Cardiac muscle cell (in vitro differentiated cells and primary cell): Measurements from ENCODE around the gene WDFY3. TPM values are rescaled to one million over a fixed set of nuclear protein-coding genes. Genes with fewer than 3 reads are reported as not detected.

ENCODE experiments used
- DNase-seq, 2 donors: peaks; one replicate each; pipeline versions ENCODE4 v3.0.0 to v3.0.0-alpha.2; 2010 to 2017; ENCODE audit warnings: low read depth in 1 of 2, low spot score in 1 of 2
- H3K27ac ChIP-seq: fragments of 200-600 bp; sonication (generic); 2 replicates; pipeline ENCODE4 v1.5.1; 2016
- H3K27me3 ChIP-seq: fragments of 200-600 bp; sonication (generic); 2 replicates; pipeline ENCODE4 v1.6.0; 2016; ENCODE audit warnings: control low read depth
- H3K36me3 ChIP-seq: fragments of 200-600 bp; sonication (generic); 2 replicates; pipeline ENCODE4 v1.5.1; 2016; ENCODE audit warnings: control low read depth
- H3K4me1 ChIP-seq: fragments of 200-600 bp; sonication (generic); 2 replicates; pipeline ENCODE4 v1.8.1; 2017; ENCODE audit warnings: low read depth, mild to moderate bottlenecking, mixed run types
- H3K4me3 ChIP-seq: fragments of 200-600 bp; sonication (generic); 2 replicates; pipeline ENCODE4 v1.5.1; 2016; ENCODE audit warnings: mild to moderate bottlenecking
- H3K9me3 ChIP-seq: fragments of 200-600 bp; sonication (generic); 2 replicates; pipeline ENCODE4 v1.5.1; 2017; ENCODE audit warnings: low read depth, mild to moderate bottlenecking, control low read depth
- CTCF ChIP-seq: IDR thresholded peaks from 2 replicates; pipeline ENCODE4 v1.5.1; 2012; ENCODE audit warnings: low read depth, mild to moderate bottlenecking, low read length
- polyA plus RNA-seq: library from polyadenylated mRNA; unstranded; fragments of >200 nt; fragmentation: Nextera tagmentation; extraction: Ambion mirVana; gene quantifications from 2 replicates; pipeline ENCODE4 v1.2.1, GENCODE V29; 2016
- total RNA-seq: library from RNA; depleted of rRNA; stranded (reverse); fragments of >200 nt; gene quantifications from 2 replicates; pipeline ENCODE4 v1.2.3, GENCODE V29; 2016

The WDFY3 gene
- total and polyA plus RNA-seq, 2 experiments from 2014 or later: 9.6 to 59.0 TPM

- Histone ChIP-seq H3K27ac (peak overlapping the region; percentile 52), H3K27me3 (no peaks in the 10 kb centered on the region), H3K4me3 (no peak overlapping the region), H3K4me1 (peaks cover 28% of the 10 kb centered on the region), H3K36me3 (no peaks in the 10 kb centered on the region), H3K9me3 (no peaks in the 10 kb centered on the region)
- TF ChIP-seq CTCF: no peak
- peak in 1 of 2 donors; percentile 79 for DNase-seq
These were observed 95.9 kb downstream of the WDFY3 start for GRCh38 chr4:84870398-84871163.

GRCh38 chr4:84866295-84866694, 100.2 kb downstream of the WDFY3 start:
- Histone ChIP-seq H3K4me1 (peaks cover 25% of the 10 kb centered on the region), H3K36me3 (no peaks in the 10 kb centered on the region), H3K9me3 (no peaks in the 10 kb centered on the region), H3K27ac (peak overlapping the region; percentile 46), H3K4me3 (no peak overlapping the region), H3K27me3 (no peaks in the 10 kb centered on the region)
- DNase-seq: no peak
- TF ChIP-seq CTCF: no peak

- TF ChIP-seq CTCF: no peak
- H3K9me3 ChIP-seq: no peaks in the 10 kb centered on the region
- no peak overlapping the region for H3K27ac ChIP-seq
- peaks cover 20% of the 10 kb centered on the region for H3K4me1 ChIP-seq
- H3K36me3 ChIP-seq: no peaks in the 10 kb centered on the region
- no peaks in the 10 kb centered on the region for H3K27me3 ChIP-seq
- no peak for DNase-seq
- no peak overlapping the region for H3K4me3 ChIP-seq
These were observed 100.9 kb downstream of the WDFY3 start for GRCh38 chr4:84865600-84865999.

GRCh38 chr4:84862064-84862463, 104.4 kb downstream of the WDFY3 start:
- TF ChIP-seq CTCF: no peak
- no peaks in the 10 kb centered on the region for H3K27me3 ChIP-seq

GRCh38 chr4:84857296-84857695, 109.2 kb downstream of the WDFY3 start:
- no peak overlapping the region for H3K27ac ChIP-seq
- H3K4me1 ChIP-seq: peaks cover 14% of the 10 kb centered on the region
- no peaks in the 10 kb centered on the region for H3K27me3 ChIP-seq

More at GRCh38 chr4:84862064-84862463, 104.4 kb downstream of the WDFY3 start:
- DNase-seq: no peak
- Histone ChIP-seq H3K4me1 (peaks cover 17% of the 10 kb centered on the region), H3K9me3 (no peaks in the 10 kb centered on the region), H3K27ac (no peak overlapping the region), H3K4me3 (no peak overlapping the region), H3K36me3 (peaks cover 12% of the 10 kb centered on the region)

More at GRCh38 chr4:84857296-84857695, 109.2 kb downstream of the WDFY3 start:
- peaks cover 12% of the 10 kb centered on the region for H3K36me3 ChIP-seq
- H3K9me3 ChIP-seq: no peaks in the 10 kb centered on the region
- DNase-seq: no peak
- no peak for TF ChIP-seq CTCF
- no peak overlapping the region for H3K4me3 ChIP-seq
